ENCODE measurements around the gene FNIP2. TPM values are rescaled to one million over a fixed set of nuclear protein-coding genes. Genes with fewer than 3 reads are reported as not detected.

FNIP2 gene
- total and polyA plus RNA-seq, 10 of the 15 experiments (the other 5 are each of a cell fraction or from before 2014, with no cell fraction given), result 0.03 to 0.38 (median 0.15) TPM

DNA sequence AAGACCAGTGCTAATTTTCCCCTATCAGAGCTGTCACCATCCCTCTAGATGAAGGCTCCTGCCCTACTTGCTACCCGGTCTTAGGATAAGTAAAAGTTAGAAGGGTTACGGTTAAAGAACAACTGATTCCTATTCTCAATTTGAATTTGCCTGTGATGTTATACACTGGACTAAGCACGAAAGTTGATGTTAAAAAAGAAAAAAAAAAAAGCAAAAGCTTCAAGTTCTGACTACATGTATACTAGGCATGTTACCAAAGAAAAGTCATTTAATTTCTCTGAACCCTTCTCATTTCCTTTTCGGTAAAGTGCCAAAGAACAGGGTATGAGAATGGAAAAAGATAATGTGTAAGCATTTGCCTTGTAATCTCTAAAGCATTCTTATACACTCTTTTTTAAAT, 44.2 kb upstream of the FNIP2 start (continued):
- TF ChIP-seq, protein P1, sequence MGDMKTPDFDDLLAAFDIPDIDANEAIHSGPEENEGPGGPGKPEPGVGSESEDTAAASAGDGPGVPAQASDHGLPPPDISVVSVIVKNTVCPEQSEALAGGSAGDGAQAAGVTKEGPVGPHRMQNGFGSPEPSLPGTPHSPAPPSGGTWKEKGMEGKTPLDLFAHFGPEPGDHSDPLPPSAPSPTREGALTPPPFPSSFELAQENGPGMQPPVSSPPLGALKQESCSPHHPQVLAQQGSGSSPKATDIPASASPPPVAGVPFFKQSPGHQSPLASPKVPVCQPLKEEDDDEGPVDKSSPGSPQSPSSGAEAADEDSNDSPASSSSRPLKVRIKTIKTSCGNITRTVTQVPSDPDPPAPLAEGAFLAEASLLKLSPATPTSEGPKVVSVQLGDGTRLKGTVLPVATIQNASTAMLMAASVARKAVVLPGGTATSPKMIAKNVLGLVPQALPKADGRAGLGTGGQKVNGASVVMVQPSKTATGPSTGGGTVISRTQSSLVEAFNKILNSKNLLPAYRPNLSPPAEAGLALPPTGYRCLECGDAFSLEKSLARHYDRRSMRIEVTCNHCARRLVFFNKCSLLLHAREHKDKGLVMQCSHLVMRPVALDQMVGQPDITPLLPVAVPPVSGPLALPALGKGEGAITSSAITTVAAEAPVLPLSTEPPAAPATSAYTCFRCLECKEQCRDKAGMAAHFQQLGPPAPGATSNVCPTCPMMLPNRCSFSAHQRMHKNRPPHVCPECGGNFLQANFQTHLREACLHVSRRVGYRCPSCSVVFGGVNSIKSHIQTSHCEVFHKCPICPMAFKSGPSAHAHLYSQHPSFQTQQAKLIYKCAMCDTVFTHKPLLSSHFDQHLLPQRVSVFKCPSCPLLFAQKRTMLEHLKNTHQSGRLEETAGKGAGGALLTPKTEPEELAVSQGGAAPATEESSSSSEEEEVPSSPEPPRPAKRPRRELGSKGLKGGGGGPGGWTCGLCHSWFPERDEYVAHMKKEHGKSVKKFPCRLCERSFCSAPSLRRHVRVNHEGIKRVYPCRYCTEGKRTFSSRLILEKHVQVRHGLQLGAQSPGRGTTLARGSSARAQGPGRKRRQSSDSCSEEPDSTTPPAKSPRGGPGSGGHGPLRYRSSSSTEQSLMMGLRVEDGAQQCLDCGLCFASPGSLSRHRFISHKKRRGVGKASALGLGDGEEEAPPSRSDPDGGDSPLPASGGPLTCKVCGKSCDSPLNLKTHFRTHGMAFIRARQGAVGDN (IDR thresholded peaks at IDR 0.05), result no peak
- TF ChIP-seq RCOR1 (conservative IDR thresholded peaks at IDR 0.05; ENCODE audit: low read depth, low read length), result no peak
- no peak for TF ChIP-seq SREBF2 (IDR thresholded peaks at IDR 0.05; ENCODE audit: low read length)
- no peak for TF ChIP-seq KAT2A (conservative IDR thresholded peaks at IDR 0.05; ENCODE audit: control insufficient read depth, low read depth, low read length)

DNA sequence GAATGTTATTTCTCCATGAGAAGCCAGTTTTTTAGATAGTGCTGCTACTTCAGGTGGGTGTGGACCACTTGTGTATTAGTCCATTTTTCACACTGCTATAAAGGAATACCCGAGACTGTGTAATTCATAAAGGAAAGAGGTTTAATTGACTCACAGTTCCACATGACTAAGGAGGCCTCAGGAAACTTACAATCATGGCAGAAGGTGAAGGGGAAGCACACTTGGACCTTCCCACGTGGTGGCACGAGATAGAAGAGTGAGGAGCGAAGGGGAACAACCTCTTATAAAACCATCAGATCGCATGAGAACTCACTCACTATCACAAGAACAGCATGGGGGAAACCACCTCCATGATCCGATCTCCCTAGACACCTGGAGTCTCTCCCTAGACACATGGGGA, 42.2 kb upstream of the FNIP2 start:
- Histone ChIP-seq H3K79me2 (ENCODE audit: control insufficient read depth, insufficient read depth, low read length) (peaks cover 16% of the 10 kb centered on the region), H3K36me3 (ENCODE audit: control insufficient read depth in 2 of 2, insufficient read depth in 2 of 2, low read length in 1 of 2) (no peaks in the 10 kb centered on the region), H4K20me1 (ENCODE audit: control insufficient read depth, insufficient read depth) (no peaks in the 10 kb centered on the region), H3K9ac (ENCODE audit: control insufficient read depth, insufficient read depth, low read length) (no peak overlapping the region), H3K27ac (ENCODE audit: control insufficient read depth, insufficient read depth) (no peak overlapping the region), H3K4me1 (ENCODE audit: control insufficient read depth, insufficient read depth, low read length) (no peaks in the 10 kb centered on the region), H3K27me3 (replicated peaks in 1 of 2; ENCODE audit: control insufficient read depth in 2 of 2, insufficient read depth in 2 of 2, low read length in 1 of 2) (peaks cover 0 to 2% of the 10 kb centered on the region in 2 experiments; a peak in 1 of 4 replicates), H3K4me2 (ENCODE audit: control insufficient read depth, insufficient read depth) (no peak overlapping the region), H3K9me3 (replicated peaks; ENCODE audit: control insufficient read depth, insufficient read depth, low read length) (no peaks in the 10 kb centered on the region), H2AFZ (ENCODE audit: control insufficient read depth, low read depth, low read length) (no peak overlapping the region), H3K4me3 (no peak overlapping the region)
- 73% methylated on average over 6 of the region's 6 CpGs for WGBS (ENCODE audit: insufficient coverage, insufficient replicate concordance, low lambda C conversion rate, missing lambda C conversion rate)
- DNase-seq (ENCODE audit: low read depth, low spot score) (no peak), FAIRE-seq (no peak), ATAC-seq (no peak)
- CTCF ChIA-PET, result interaction anchor here (1.2 to 6.1 kb wide), 2 partner anchors 124 to 476 kb away, joined by 3 to 61 read pairs; no protein-coding TSS in a partner anchor
- no peak for TF ChIP-seq CBFB (IDR thresholded peaks at IDR 0.05; ENCODE audit: low read depth)
- no peak for TF ChIP-seq POU2F2 (IDR thresholded peaks at IDR 0.05; ENCODE audit: borderline replicate concordance, low read depth, low read length)
- TF ChIP-seq BCL11A (IDR thresholded peaks at IDR 0.05; ENCODE audit: low read depth, low read length), result no peak
- TF ChIP-seq, protein P2, sequence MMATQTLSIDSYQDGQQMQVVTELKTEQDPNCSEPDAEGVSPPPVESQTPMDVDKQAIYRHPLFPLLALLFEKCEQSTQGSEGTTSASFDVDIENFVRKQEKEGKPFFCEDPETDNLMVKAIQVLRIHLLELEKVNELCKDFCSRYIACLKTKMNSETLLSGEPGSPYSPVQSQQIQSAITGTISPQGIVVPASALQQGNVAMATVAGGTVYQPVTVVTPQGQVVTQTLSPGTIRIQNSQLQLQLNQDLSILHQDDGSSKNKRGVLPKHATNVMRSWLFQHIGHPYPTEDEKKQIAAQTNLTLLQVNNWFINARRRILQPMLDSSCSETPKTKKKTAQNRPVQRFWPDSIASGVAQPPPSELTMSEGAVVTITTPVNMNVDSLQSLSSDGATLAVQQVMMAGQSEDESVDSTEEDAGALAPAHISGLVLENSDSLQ (IDR thresholded peaks at IDR 0.05), result no peak
- no peak for TF ChIP-seq CBX5 (IDR thresholded peaks at IDR 0.05; ENCODE audit: low read depth)
- no peak for TF ChIP-seq HCFC1 (IDR thresholded peaks at IDR 0.05; ENCODE audit: low read length)
- TF ChIP-seq CHD1 (IDR thresholded peaks at IDR 0.05; ENCODE audit: low read depth, low read length), result no peak
- no peak for TF ChIP-seq SREBF2 (IDR thresholded peaks at IDR 0.05; ENCODE audit: low read length)
- no peak for TF ChIP-seq NR2F1 (conservative IDR thresholded peaks at IDR 0.05)
- TF ChIP-seq FOXM1 (IDR thresholded peaks at IDR 0.05; ENCODE audit: low read depth, low read length), result no peak
- in situ Hi-C loops (cut with MboI) (loop anchor here (5.0 kb wide), 2 partner anchors 476 to 721 kb away; no protein-coding TSS in a partner anchor), intact Hi-C loops (cut with micrococcal nuclease; ENCODE audit: unreplicated experiment) (loop anchor here (5.0 kb wide), 1 partner anchor 451 kb away; no protein-coding TSS in a partner anchor)
- RAD21 ChIA-PET (ENCODE audit: unreplicated experiment), result interaction anchor here (2.6 kb wide), 1 partner anchor 125 kb away, joined by 15 read pairs; no protein-coding TSS in a partner anchor
- POLR2A ChIA-PET, result no interaction called here
- SMC1A ChIA-PET (ENCODE audit: uncharacterized antibody, unreplicated experiment), result interaction anchor here (1.0 to 2.6 kb wide), 4 partner anchors 100 to 145 kb away, joined by 3 to 21 read pairs (median 4); no protein-coding TSS in a partner anchor
- BruUV-seq (replicated peaks), result no TSS peak

Data from GM12878 (cell line).